ENCODE measurements around the gene RPS18. TPM values are rescaled to one million over a fixed set of nuclear protein-coding genes. Genes with fewer than 3 reads are reported as not detected.

RPS18 gene
- total RNA-seq, 6 experiments from 2014 or later, result 504 to 932 (median 612) TPM

- no peaks in the 10 kb centered on the region for H3K27me3 ChIP-seq
- DNase-seq (no peak), ATAC-seq (no peak)
- peak overlapping the region; percentile 60 to 66 (median 63) for H3K27ac ChIP-seq
- 58% methylated on average over 7 of the region's 8 CpGs for WGBS (ENCODE audit: insufficient coverage, low coverage, low lambda C conversion rate, missing lambda C conversion rate)
- H3K4me3 ChIP-seq, result peak overlapping the region; percentile 49 to 52 (median 51)
- peaks cover 0 to 24% (median 6%) of the 10 kb centered on the region in 4 donors for H3K36me3 ChIP-seq
- no peaks in the 10 kb centered on the region for H3K9me3 ChIP-seq
- peaks cover 0 to 53% (median 12%) of the 10 kb centered on the region in 4 donors for H3K4me1 ChIP-seq
- TF ChIP-seq, protein P1, sequence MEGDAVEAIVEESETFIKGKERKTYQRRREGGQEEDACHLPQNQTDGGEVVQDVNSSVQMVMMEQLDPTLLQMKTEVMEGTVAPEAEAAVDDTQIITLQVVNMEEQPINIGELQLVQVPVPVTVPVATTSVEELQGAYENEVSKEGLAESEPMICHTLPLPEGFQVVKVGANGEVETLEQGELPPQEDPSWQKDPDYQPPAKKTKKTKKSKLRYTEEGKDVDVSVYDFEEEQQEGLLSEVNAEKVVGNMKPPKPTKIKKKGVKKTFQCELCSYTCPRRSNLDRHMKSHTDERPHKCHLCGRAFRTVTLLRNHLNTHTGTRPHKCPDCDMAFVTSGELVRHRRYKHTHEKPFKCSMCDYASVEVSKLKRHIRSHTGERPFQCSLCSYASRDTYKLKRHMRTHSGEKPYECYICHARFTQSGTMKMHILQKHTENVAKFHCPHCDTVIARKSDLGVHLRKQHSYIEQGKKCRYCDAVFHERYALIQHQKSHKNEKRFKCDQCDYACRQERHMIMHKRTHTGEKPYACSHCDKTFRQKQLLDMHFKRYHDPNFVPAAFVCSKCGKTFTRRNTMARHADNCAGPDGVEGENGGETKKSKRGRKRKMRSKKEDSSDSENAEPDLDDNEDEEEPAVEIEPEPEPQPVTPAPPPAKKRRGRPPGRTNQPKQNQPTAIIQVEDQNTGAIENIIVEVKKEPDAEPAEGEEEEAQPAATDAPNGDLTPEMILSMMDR (IDR thresholded peaks at IDR 0.05), result no peak
- no peak for TF ChIP-seq POLR2A (IDR thresholded peaks at IDR 0.05)
- intact Hi-C loops (cut with DNase I), result no loop called here
Measured at GRCh38 chr6:33318426-33319073, 46.7 kb downstream of the RPS18 start.

- no peaks in the 10 kb centered on the region for H3K27me3 ChIP-seq
- intact Hi-C loops (cut with DNase I), result no loop called here
- peak overlapping the region; percentile 19 to 80 (median 76) for H3K27ac ChIP-seq
- H3K36me3 ChIP-seq, result peaks cover 0 to 24% (median 6%) of the 10 kb centered on the region in 4 donors
- WGBS (ENCODE audit: insufficient coverage, low coverage, low lambda C conversion rate, missing lambda C conversion rate), result 92% methylated on average over 3 of the region's 3 CpGs
- TF ChIP-seq, protein P1 (IDR thresholded peaks at IDR 0.05), result no peak
- no peak for TF ChIP-seq POLR2A (IDR thresholded peaks at IDR 0.05)
- peaks cover 0 to 51% (median 12%) of the 10 kb centered on the region in 4 donors for H3K4me1 ChIP-seq
- no peak overlapping the region for H3K4me3 ChIP-seq
- DNase-seq (no peak), ATAC-seq (no peak)
- H3K9me3 ChIP-seq, result no peaks in the 10 kb centered on the region
Measured at GRCh38 chr6:33319939-33320314, 48.1 kb downstream of the RPS18 start.

GRCh38 chr6:33320315-33321181 is 48.7 kb downstream of the RPS18 start:
- peak; percentile 68 to 85 (median 83) for DNase-seq
- peak in 1 of 4 donors; percentile 11 for ATAC-seq
- 34% methylated on average over 11 of the region's 32 CpGs for WGBS (ENCODE audit: insufficient coverage, low coverage, low lambda C conversion rate, missing lambda C conversion rate)
- peaks cover 0 to 24% (median 6%) of the 10 kb centered on the region in 4 donors for H3K36me3 ChIP-seq
- intact Hi-C loops (cut with DNase I), result no loop called here
- no peak for TF ChIP-seq POLR2A (IDR thresholded peaks at IDR 0.05)
- TF ChIP-seq, protein P1 (IDR thresholded peaks at IDR 0.05), result no peak
- H3K27ac ChIP-seq, result peak overlapping the region; percentile 19 to 80 (median 76)
- H3K9me3 ChIP-seq, result no peaks in the 10 kb centered on the region
- peaks cover 0 to 50% (median 12%) of the 10 kb centered on the region in 4 donors for H3K4me1 ChIP-seq
- no peak overlapping the region for H3K4me3 ChIP-seq
- H3K27me3 ChIP-seq, result no peaks in the 10 kb centered on the region

GRCh38 chr6:33321227-33321626 is 49.4 kb downstream of the RPS18 start:
- H3K27ac ChIP-seq, result peak overlapping the region in 1 of 3 donors; percentile 76
- 83% methylated on average over 9 of the region's 9 CpGs for WGBS (ENCODE audit: insufficient coverage, low coverage, low lambda C conversion rate, missing lambda C conversion rate)
- no peaks in the 10 kb centered on the region for H3K9me3 ChIP-seq
- DNase-seq, result peak in 1 of 3 donors; percentile 26
- TF ChIP-seq, protein P1 (IDR thresholded peaks at IDR 0.05), result no peak
- no peak for TF ChIP-seq POLR2A (IDR thresholded peaks at IDR 0.05)
- peaks cover 0 to 24% (median 6%) of the 10 kb centered on the region in 4 donors for H3K36me3 ChIP-seq
- H3K4me3 ChIP-seq, result no peak overlapping the region
- no peak for ATAC-seq
- no peaks in the 10 kb centered on the region for H3K27me3 ChIP-seq
- intact Hi-C loops (cut with DNase I), result no loop called here
- peaks cover 0 to 50% (median 12%) of the 10 kb centered on the region in 4 donors for H3K4me1 ChIP-seq
